ENCODE results near the gene VSIG10L2. TPM values are rescaled to one million over a fixed set of nuclear protein-coding genes. Genes with fewer than 3 reads are reported as not detected.

Gene VSIG10L2
- total RNA-seq, 1 donor from 2014 or later: not detected

DNA sequence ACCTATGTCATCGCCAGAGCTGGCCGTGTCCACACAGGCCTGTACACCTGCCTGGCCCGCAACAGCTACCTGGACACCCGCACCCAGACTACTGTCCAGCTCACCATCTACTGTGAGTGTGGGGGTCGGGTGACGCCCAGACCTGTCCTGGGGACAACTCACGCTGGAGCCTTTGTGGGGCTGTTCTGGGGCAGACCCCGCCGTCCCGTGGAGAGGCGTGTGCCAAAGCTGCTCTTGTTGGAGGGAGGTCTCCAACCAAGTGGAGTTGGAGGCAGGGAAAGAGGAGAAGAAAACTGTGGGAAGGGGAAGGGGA lies 4.3 kb downstream of the VSIG10L2 start:
- DNase-seq (ENCODE audit: low spot score): no peak
- Mint-ChIP-seq H3K36me3 (ENCODE audit: low read depth, unreplicated experiment) (peaks cover 8% of the 10 kb centered on the region), H3K27ac (ENCODE audit: unreplicated experiment) (no peak overlapping the region), H3K27me3 (ENCODE audit: unreplicated experiment) (peaks cover 9% of the 10 kb centered on the region), H3K4me3 (ENCODE audit: unreplicated experiment) (no peak overlapping the region), H3K4me1 (ENCODE audit: unreplicated experiment) (peaks cover 4% of the 10 kb centered on the region), H3K9me3 (ENCODE audit: unreplicated experiment) (no peaks in the 10 kb centered on the region)
- TF ChIP-seq, protein P1, sequence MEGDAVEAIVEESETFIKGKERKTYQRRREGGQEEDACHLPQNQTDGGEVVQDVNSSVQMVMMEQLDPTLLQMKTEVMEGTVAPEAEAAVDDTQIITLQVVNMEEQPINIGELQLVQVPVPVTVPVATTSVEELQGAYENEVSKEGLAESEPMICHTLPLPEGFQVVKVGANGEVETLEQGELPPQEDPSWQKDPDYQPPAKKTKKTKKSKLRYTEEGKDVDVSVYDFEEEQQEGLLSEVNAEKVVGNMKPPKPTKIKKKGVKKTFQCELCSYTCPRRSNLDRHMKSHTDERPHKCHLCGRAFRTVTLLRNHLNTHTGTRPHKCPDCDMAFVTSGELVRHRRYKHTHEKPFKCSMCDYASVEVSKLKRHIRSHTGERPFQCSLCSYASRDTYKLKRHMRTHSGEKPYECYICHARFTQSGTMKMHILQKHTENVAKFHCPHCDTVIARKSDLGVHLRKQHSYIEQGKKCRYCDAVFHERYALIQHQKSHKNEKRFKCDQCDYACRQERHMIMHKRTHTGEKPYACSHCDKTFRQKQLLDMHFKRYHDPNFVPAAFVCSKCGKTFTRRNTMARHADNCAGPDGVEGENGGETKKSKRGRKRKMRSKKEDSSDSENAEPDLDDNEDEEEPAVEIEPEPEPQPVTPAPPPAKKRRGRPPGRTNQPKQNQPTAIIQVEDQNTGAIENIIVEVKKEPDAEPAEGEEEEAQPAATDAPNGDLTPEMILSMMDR (IDR thresholded peaks at IDR 0.05; ENCODE audit: unreplicated experiment): no peak

DNA sequence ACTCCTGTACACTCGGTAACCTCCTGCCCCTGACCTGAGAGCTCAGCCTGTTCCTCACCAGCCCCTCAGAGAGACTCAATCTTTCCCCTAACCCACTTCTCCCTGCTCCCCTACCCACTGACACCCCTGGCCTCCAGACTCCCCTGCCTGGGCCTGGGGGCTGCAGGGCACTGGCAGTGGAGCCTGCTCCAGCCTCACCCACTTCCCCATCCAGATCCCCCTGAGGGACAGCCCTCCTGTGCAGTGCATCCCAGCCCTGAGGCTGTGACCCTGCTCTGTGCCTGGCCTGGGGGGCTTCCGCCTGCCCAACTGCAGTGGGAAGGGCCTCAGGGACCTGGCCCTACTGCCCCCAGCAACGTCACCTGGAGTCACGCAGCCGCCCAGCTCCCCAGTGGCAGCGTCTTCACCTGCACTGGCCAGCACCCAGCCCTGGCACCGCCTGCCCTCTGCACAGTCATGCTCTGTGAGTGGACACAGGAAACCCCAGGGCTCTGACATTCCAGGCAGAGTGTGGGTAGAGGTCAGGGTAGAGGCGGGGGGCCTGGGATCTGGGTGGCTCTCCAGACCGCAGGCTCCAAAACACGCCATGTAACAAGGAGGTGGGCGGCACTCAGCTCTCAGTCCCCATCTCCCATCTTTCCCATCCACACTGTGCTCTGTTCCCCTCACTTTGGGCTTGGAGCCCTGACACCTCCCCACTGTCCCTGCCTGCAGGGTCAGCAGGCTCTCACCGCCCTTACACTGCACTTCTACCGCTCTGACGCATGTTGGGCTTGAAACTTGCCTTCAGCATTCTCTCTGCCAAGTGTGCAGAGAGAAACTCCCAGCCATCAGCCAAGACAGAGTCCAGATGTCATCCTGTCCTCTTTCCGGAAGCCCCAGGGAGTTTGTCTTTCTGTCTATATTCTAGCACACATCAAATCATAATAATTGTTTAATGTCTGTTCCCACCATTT lies 5.1 kb downstream of the VSIG10L2 start:
- H3K36me3 Mint-ChIP-seq (ENCODE audit: low read depth, unreplicated experiment): peaks cover 15% of the 10 kb centered on the region
- H3K27ac Mint-ChIP-seq (ENCODE audit: unreplicated experiment): peak overlapping the region; percentile 9
- H3K27me3 Mint-ChIP-seq (ENCODE audit: unreplicated experiment): peaks cover 9% of the 10 kb centered on the region
- no peaks in the 10 kb centered on the region for H3K9me3 Mint-ChIP-seq (ENCODE audit: unreplicated experiment)
- peak overlapping the region; percentile 30 for H3K4me3 Mint-ChIP-seq (ENCODE audit: unreplicated experiment)
- TF ChIP-seq, protein P1 (IDR thresholded peaks at IDR 0.05; ENCODE audit: unreplicated experiment): no peak
- no peak for DNase-seq (ENCODE audit: low spot score)
- H3K4me1 Mint-ChIP-seq (ENCODE audit: unreplicated experiment): peaks cover 4% of the 10 kb centered on the region

DNA sequence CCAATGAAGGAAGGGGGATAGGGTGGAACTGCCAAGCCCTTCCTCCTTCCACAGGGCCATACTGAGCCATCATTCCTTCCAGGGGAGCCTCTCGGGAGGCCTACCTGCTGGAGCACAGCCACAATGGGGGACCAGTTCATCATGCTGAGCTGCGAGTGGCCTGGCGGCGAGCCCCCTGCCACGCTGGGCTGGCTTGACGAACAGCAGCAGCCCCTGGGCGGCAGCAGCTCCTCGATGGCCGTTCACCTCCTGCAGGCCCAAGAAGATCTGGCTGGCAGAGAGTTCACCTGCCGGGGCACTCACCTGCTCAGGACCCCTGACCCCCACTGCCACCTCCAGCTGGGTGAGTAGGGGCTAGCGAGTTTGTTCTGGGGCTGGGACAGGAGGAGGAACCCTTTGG lies 5.9 kb downstream of the VSIG10L2 start:
- H3K4me3 Mint-ChIP-seq (ENCODE audit: unreplicated experiment): no peak overlapping the region
- no peaks in the 10 kb centered on the region for H3K9me3 Mint-ChIP-seq (ENCODE audit: unreplicated experiment)
- DNase-seq (ENCODE audit: low spot score): no peak
- peaks cover 10% of the 10 kb centered on the region for H3K27me3 Mint-ChIP-seq (ENCODE audit: unreplicated experiment)
- H3K27ac Mint-ChIP-seq (ENCODE audit: unreplicated experiment): no peak overlapping the region
- TF ChIP-seq, protein P1 (IDR thresholded peaks at IDR 0.05; ENCODE audit: unreplicated experiment): no peak
- H3K4me1 Mint-ChIP-seq (ENCODE audit: unreplicated experiment): peaks cover 4% of the 10 kb centered on the region
- peaks cover 18% of the 10 kb centered on the region for H3K36me3 Mint-ChIP-seq (ENCODE audit: low read depth, unreplicated experiment)

DNA sequence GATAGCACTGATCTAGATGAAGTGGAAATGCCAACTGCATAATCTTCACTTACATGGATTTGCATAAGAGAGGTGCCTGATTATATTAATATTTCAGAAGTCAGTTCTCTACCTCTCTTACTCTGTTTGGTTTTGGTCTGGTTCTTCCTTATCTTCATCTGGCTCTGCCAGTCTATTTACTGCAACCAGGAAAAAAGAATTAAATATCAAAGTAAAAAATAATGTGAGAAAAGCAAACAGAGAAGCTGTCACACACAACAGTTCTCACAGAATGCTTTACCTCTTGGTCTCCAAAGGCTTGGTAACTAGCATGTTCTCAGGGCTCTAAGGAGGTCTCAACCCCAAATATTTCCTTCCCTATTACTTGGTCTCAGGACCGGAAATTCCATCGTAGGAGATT lies 6.7 kb downstream of the VSIG10L2 start:
- TF ChIP-seq, protein P1 (IDR thresholded peaks at IDR 0.05; ENCODE audit: unreplicated experiment): no peak
- no peak overlapping the region for H3K27ac Mint-ChIP-seq (ENCODE audit: unreplicated experiment)
- no peak for DNase-seq (ENCODE audit: low spot score)

DNA sequence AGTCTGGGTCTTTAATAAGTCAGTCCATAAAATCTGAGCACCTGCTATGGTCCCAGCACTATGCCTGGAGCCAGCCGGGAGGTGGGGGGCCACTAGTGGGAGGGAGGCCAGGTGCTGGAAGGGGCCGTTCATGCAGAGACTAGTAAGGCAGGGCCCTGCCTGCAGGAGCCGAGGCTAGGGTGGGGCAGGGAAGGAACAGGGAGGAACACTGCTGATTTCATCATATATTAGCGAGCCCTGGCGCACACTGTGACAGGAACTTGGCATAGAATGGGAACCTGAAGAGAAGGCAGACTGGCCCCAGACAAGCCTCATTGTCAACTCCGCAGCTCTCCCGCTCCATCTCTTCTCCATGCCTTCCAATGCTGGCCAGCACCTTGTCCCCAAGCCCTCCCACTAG lies 7.1 kb downstream of the VSIG10L2 start:
- TF ChIP-seq, protein P1 (IDR thresholded peaks at IDR 0.05; ENCODE audit: unreplicated experiment): no peak
- peaks cover 10% of the 10 kb centered on the region for H3K27me3 Mint-ChIP-seq (ENCODE audit: unreplicated experiment)
- H3K4me1 Mint-ChIP-seq (ENCODE audit: unreplicated experiment): peaks cover 4% of the 10 kb centered on the region
- H3K27ac Mint-ChIP-seq (ENCODE audit: unreplicated experiment): no peak overlapping the region
- no peak overlapping the region for H3K4me3 Mint-ChIP-seq (ENCODE audit: unreplicated experiment)
- peaks cover 18% of the 10 kb centered on the region for H3K36me3 Mint-ChIP-seq (ENCODE audit: low read depth, unreplicated experiment)
- no peaks in the 10 kb centered on the region for H3K9me3 Mint-ChIP-seq (ENCODE audit: unreplicated experiment)
- no peak for DNase-seq (ENCODE audit: low spot score)

More for the DNA sequence above, 6.7 kb downstream of the VSIG10L2 start:
- H3K4me3 Mint-ChIP-seq (ENCODE audit: unreplicated experiment): no peak overlapping the region
- peaks cover 18% of the 10 kb centered on the region for H3K36me3 Mint-ChIP-seq (ENCODE audit: low read depth, unreplicated experiment)
- peaks cover 4% of the 10 kb centered on the region for H3K4me1 Mint-ChIP-seq (ENCODE audit: unreplicated experiment)
- H3K9me3 Mint-ChIP-seq (ENCODE audit: unreplicated experiment): no peaks in the 10 kb centered on the region
- H3K27me3 Mint-ChIP-seq (ENCODE audit: unreplicated experiment): peaks cover 10% of the 10 kb centered on the region

Data from endothelial cell (in vitro differentiated cells).